RWPE2 (cell line): ENCODE results near the gene EMILIN2.
"Not testable (repeated sequence)": the region's sequence is repeated elsewhere in the genome, so short reads cannot be mapped to it uniquely, and the experiment has no call there.

ENCODE experiments used
- ATAC-seq: fragments of 200-7000 bp; cut with Tn5 transposase; 3 replicates; pipeline ENCODE4 v1.9.1; 2021; ENCODE audit warnings: low read depth
- DNase-seq: peaks from one replicate; pipeline ENCODE4 v3.0.0-alpha.2; 2020; ENCODE audit warnings: low spot score
- H3K27ac ChIP-seq: fragments of 450-650 bp; 2 replicates; pipeline ENCODE4 v1.5.1; 2017; ENCODE audit warnings: mild to moderate bottlenecking; ENCODE audit not compliant: poor library complexity, severe bottlenecking
- H3K27me3 ChIP-seq: fragments of 250-450 bp; sonication (Bioruptor Pico); 2 replicates; pipeline ENCODE4 v1.5.1; 2021; ENCODE audit warnings: mild to moderate bottlenecking, moderate library complexity; ENCODE audit not compliant: insufficient read depth, poor library complexity, severe bottlenecking
- H3K36me3 ChIP-seq: fragments of 250-450 bp; sonication (Bioruptor Pico); 2 replicates; pipeline ENCODE4 v1.5.1; 2020; ENCODE audit warnings: low read depth, mild to moderate bottlenecking, moderate library complexity
- H3K4me1 ChIP-seq: fragments of 250-450 bp; sonication (Bioruptor Pico); 2 replicates; pipeline ENCODE4 v1.5.1; 2021; ENCODE audit warnings: mild to moderate bottlenecking, moderate library complexity; ENCODE audit not compliant: insufficient read depth, poor library complexity, severe bottlenecking
- H3K4me3 ChIP-seq: fragments of 250-450 bp; sonication (Bioruptor Pico); 2 replicates; pipeline ENCODE4 v1.5.1; 2021; ENCODE audit warnings: mild to moderate bottlenecking, moderate library complexity; ENCODE audit not compliant: severe bottlenecking
- H3K9me3 ChIP-seq: fragments of 250-450 bp; sonication (Bioruptor Pico); 2 replicates; pipeline ENCODE4 v1.5.1; 2021; ENCODE audit warnings: mild to moderate bottlenecking, moderate library complexity; ENCODE audit not compliant: severe bottlenecking
- CTCF ChIP-seq: fragments of 450-650 bp; IDR thresholded peaks from one replicate; pipeline ENCODE4 v1.5.1; 2017; ENCODE audit warnings: mild to moderate bottlenecking, moderate library complexity; ENCODE audit not compliant: poor library complexity, severe bottlenecking

The EMILIN2 gene

GRCh38 chr18:2827061-2827460 lies 19.7 kb upstream of the EMILIN2 start:
- ATAC-seq = no peak
- Histone ChIP-seq H3K27me3 (no peaks in the 10 kb centered on the region), H3K9me3 (no peaks in the 10 kb centered on the region), H3K4me1 (no peaks in the 10 kb centered on the region), H3K36me3 (no peaks in the 10 kb centered on the region), H3K27ac (no peak overlapping the region), H3K4me3 (no peak overlapping the region)
- TF ChIP-seq CTCF = no peak
- DNase-seq = no peak

- DNase-seq, H3K9me3 ChIP-seq, H3K4me3 ChIP-seq, H3K27ac ChIP-seq, H3K4me1 ChIP-seq, H3K27me3 ChIP-seq, H3K36me3 ChIP-seq, ATAC-seq: not testable (repeated sequence)
Observed at GRCh38 chr18:2836118-2836517, 10.7 kb upstream of the EMILIN2 start.

- H3K9me3 ChIP-seq, H3K27me3 ChIP-seq, H3K27ac ChIP-seq, H3K4me3 ChIP-seq, DNase-seq, H3K36me3 ChIP-seq, H3K4me1 ChIP-seq, ATAC-seq: not testable (repeated sequence)
Observed at GRCh38 chr18:2837290-2837689, 9.5 kb upstream of the EMILIN2 start.

- no peaks in the 10 kb centered on the region for H3K4me1 ChIP-seq
- TF ChIP-seq CTCF = no peak
Observed at GRCh38 chr18:2839202-2839601, 7.6 kb upstream of the EMILIN2 start.

GRCh38 chr18:2840521-2840920 lies 6.3 kb upstream of the EMILIN2 start:
- Histone ChIP-seq H3K27ac (no peak overlapping the region), H3K4me3 (no peak overlapping the region), H3K36me3 (no peaks in the 10 kb centered on the region), H3K4me1 (no peaks in the 10 kb centered on the region), H3K27me3 (peaks cover 25% of the 10 kb centered on the region), H3K9me3 (no peaks in the 10 kb centered on the region)
- DNase-seq (no peak), ATAC-seq (no peak)
- TF ChIP-seq CTCF = no peak

More at GRCh38 chr18:2839202-2839601, 7.6 kb upstream of the EMILIN2 start:
- no peak overlapping the region for H3K27ac ChIP-seq
- H3K9me3 ChIP-seq = no peaks in the 10 kb centered on the region
- H3K4me3 ChIP-seq = no peak overlapping the region
- ATAC-seq (no peak), DNase-seq (no peak)
- H3K27me3 ChIP-seq = peaks cover 14% of the 10 kb centered on the region
- H3K36me3 ChIP-seq = no peaks in the 10 kb centered on the region

- Histone ChIP-seq H3K27me3 (peaks cover 50% of the 10 kb centered on the region), H3K4me1 (no peaks in the 10 kb centered on the region), H3K9me3 (no peaks in the 10 kb centered on the region), H3K36me3 (no peaks in the 10 kb centered on the region), H3K4me3 (no peak overlapping the region), H3K27ac (no peak overlapping the region)
- no peak for TF ChIP-seq CTCF
- ATAC-seq = no peak
- no peak for DNase-seq
Observed at GRCh38 chr18:2843146-2843545, 3.7 kb upstream of the EMILIN2 start.
